DOHH2 (cell line): ENCODE measurements around the gene SHMT2.

Experiments
- CTCF ChIP-seq: fragments of 200-600 bp; sonication (generic); IDR thresholded peaks from one replicate; pipeline ENCODE4 v1.5.1; 2014; ENCODE audit warnings: antibody characterized with exemption, mild to moderate bottlenecking, low read depth, low read length; ENCODE audit not compliant: poor library complexity, severe bottlenecking
- EZH2phosphoT487 ChIP-seq: fragments of 200-600 bp; sonication (generic); IDR thresholded peaks from 2 replicates; pipeline ENCODE4 v1.6.1; 2017; ENCODE audit warnings: borderline replicate concordance, mild to moderate bottlenecking, antibody characterized with exemption, low read length, moderate library complexity, mixed read lengths

DNA sequence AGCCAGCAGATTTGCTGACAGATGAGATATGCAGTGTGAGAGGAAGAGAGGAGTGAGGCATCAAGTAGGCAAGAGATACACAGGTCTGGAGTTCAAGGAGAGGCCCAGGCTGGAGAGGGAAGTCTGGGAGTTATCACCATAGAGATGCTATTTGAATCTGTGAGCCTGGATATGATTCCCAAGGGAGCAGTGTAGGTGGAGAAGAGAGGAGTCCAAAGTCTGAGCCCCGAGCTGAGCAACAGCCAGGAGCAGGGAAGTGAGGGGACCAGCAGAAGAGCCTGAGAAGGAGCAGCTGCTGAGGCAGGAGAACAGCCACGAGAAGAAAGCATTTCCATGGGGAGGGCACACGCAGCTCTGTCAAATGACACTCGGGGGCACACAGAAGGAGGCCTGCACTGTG is 33.1 kb upstream of the SHMT2 start:
- TF ChIP-seq CTCF (no peak), EZH2phosphoT487 (no peak)
